ENCODE results near the gene CDC7. TPM values are rescaled to one million over a fixed set of nuclear protein-coding genes. Genes with fewer than 3 reads are reported as not detected.

The CDC7 gene
- polyA plus RNA-seq, 1 donor (not counting 4 experiments of a cell fraction or from before 2014, with no cell fraction given) = 8.1 TPM

GRCh38 chr1:91498498-91499245, 2.0 kb upstream of the CDC7 start:
- Histone ChIP-seq H4K20me1 (ENCODE audit: control insufficient read depth, extremely low read depth, insufficient read depth, low read length) (no peaks in the 10 kb centered on the region), H3K9ac (ENCODE audit: control insufficient read depth, extremely low read depth, insufficient read depth, low read length) (no peak overlapping the region), H3K27me3 (ENCODE audit: control insufficient read depth, extremely low read depth, insufficient read depth, low read length) (no peaks in the 10 kb centered on the region), H3K4me2 (ENCODE audit: control insufficient read depth, extremely low read depth, insufficient read depth, low read depth, low read length) (no peak overlapping the region), H3K36me3 (ENCODE audit: control insufficient read depth in 2 of 2, extremely low read depth in 1 of 2, insufficient read depth in 2 of 2, low read length in 2 of 2) (no peaks in the 10 kb centered on the region), H2AFZ (ENCODE audit: control insufficient read depth, low read length) (no peak overlapping the region), H3K9me3 (ENCODE audit: control insufficient read depth, low read depth, low read length) (no peaks in the 10 kb centered on the region), H3K4me3 (ENCODE audit: control insufficient read depth in 2 of 3, extremely low read depth in 1 of 3, insufficient read depth in 2 of 3, low read depth in 1 of 3, low read length in 3 of 3) (no peak overlapping the region), H3K79me2 (ENCODE audit: control insufficient read depth, insufficient read depth, low read length) (peaks cover 10% of the 10 kb centered on the region), H3K9me1 (ENCODE audit: control insufficient read depth, extremely low read depth, insufficient read depth, low read length) (no peaks in the 10 kb centered on the region), H3K27ac (ENCODE audit: control insufficient read depth, insufficient read depth, low read length) (no peak overlapping the region), H3K4me1 (ENCODE audit: control insufficient read depth, extremely low read depth, insufficient read depth, low read length) (peaks cover 19% of the 10 kb centered on the region)
- TF ChIP-seq EZH2 (IDR thresholded peaks at IDR 0.05; ENCODE audit: low read length) = no peak
- TF ChIP-seq, protein P1, sequence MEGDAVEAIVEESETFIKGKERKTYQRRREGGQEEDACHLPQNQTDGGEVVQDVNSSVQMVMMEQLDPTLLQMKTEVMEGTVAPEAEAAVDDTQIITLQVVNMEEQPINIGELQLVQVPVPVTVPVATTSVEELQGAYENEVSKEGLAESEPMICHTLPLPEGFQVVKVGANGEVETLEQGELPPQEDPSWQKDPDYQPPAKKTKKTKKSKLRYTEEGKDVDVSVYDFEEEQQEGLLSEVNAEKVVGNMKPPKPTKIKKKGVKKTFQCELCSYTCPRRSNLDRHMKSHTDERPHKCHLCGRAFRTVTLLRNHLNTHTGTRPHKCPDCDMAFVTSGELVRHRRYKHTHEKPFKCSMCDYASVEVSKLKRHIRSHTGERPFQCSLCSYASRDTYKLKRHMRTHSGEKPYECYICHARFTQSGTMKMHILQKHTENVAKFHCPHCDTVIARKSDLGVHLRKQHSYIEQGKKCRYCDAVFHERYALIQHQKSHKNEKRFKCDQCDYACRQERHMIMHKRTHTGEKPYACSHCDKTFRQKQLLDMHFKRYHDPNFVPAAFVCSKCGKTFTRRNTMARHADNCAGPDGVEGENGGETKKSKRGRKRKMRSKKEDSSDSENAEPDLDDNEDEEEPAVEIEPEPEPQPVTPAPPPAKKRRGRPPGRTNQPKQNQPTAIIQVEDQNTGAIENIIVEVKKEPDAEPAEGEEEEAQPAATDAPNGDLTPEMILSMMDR (optimal IDR thresholded peaks at IDR 0.05 in 1 of 3, IDR thresholded peaks at IDR 0.05 in 1 of 3, conservative IDR thresholded peaks at IDR 0.05 in 1 of 3; ENCODE audit: extremely low read depth in 1 of 3, insufficient read depth in 2 of 3, low read length in 3 of 3) = no peak
- DNase-seq (ENCODE audit: low read depth, low spot score) (no peak), FAIRE-seq (no peak)
- dilution Hi-C loops (cut with MboI; ENCODE audit: extremely low pct_ligation_motif_present, low sequenced_read_pairs) = no loop called here

DNA sequence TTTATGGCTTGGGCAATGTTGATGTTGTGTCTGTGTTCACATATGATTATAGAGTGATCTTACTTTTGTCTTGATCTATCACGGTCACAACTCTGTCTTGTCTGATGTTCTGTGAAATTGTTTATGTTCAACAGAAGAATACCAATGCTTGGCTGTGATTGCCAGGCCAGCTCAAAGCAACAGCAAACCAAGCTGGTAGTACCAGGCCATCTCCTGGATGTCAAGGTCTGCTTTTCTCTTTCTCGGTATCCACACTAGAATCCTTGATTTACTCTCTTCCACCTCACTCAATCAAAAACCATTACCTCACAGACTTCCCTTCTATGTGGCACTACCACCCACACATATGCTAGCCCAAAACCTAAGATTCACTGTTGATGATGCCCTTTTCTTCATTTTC, 1.3 kb upstream of the CDC7 start:
- Histone ChIP-seq H3K27me3 (ENCODE audit: control insufficient read depth, extremely low read depth, insufficient read depth, low read length) (no peaks in the 10 kb centered on the region), H3K27ac (ENCODE audit: control insufficient read depth, insufficient read depth, low read length) (no peak overlapping the region), H3K9me1 (ENCODE audit: control insufficient read depth, extremely low read depth, insufficient read depth, low read length) (no peaks in the 10 kb centered on the region), H2AFZ (ENCODE audit: control insufficient read depth, low read length) (no peak overlapping the region), H4K20me1 (ENCODE audit: control insufficient read depth, extremely low read depth, insufficient read depth, low read length) (no peaks in the 10 kb centered on the region), H3K79me2 (ENCODE audit: control insufficient read depth, insufficient read depth, low read length) (peaks cover 10% of the 10 kb centered on the region), H3K4me3 (ENCODE audit: control insufficient read depth in 2 of 3, extremely low read depth in 1 of 3, insufficient read depth in 2 of 3, low read depth in 1 of 3, low read length in 3 of 3) (no peak overlapping the region), H3K9me3 (ENCODE audit: control insufficient read depth, low read depth, low read length) (no peaks in the 10 kb centered on the region), H3K4me1 (ENCODE audit: control insufficient read depth, extremely low read depth, insufficient read depth, low read length) (peaks cover 19% of the 10 kb centered on the region), H3K4me2 (ENCODE audit: control insufficient read depth, extremely low read depth, insufficient read depth, low read depth, low read length) (no peak overlapping the region), H3K36me3 (ENCODE audit: control insufficient read depth in 2 of 2, extremely low read depth in 1 of 2, insufficient read depth in 2 of 2, low read length in 2 of 2) (no peaks in the 10 kb centered on the region), H3K9ac (ENCODE audit: control insufficient read depth, extremely low read depth, insufficient read depth, low read length) (no peak overlapping the region)
- TF ChIP-seq, protein P1 (optimal IDR thresholded peaks at IDR 0.05 in 1 of 3, IDR thresholded peaks at IDR 0.05 in 1 of 3, conservative IDR thresholded peaks at IDR 0.05 in 1 of 3; ENCODE audit: extremely low read depth in 1 of 3, insufficient read depth in 2 of 3, low read length in 3 of 3) = no peak
- no peak for TF ChIP-seq EZH2 (IDR thresholded peaks at IDR 0.05; ENCODE audit: low read length)
- FAIRE-seq = no peak
- dilution Hi-C loops (cut with MboI; ENCODE audit: extremely low pct_ligation_motif_present, low sequenced_read_pairs) = no loop called here
- no peak for DNase-seq (ENCODE audit: low read depth, low spot score)
